Right lung (tissue), 5 donors: ENCODE measurements around the gene ZBTB7C. TPM values are rescaled to one million over a fixed set of nuclear protein-coding genes. Genes with fewer than 3 reads are reported as not detected.

Source experiments
- DNase-seq, 2 donors: peaks; one replicate each; pipeline ENCODE4 v3.0.0-alpha.2; 2013
- polyA plus RNA-seq, 5 donors: library from polyadenylated mRNA; unstranded; fragments of 120-200 nt; gene quantifications; one replicate each; pipeline versions ENCODE4 v1.2.1 to v1.2.3, GENCODE V29; 2013; ENCODE audit warnings: inconsistent platforms in 1 of 5, low replicate concordance in 1 of 5; ENCODE audit not compliant: insufficient read length in 5 of 5, insufficient read depth in 1 of 5

Gene ZBTB7C
- polyA plus RNA-seq, 5 donors, result 1.7 to 3.5 (median 2.2) TPM

GRCh38 chr18:48098538-48098937 lies 310.6 kb downstream of the ZBTB7C start:
- no peak for DNase-seq

- DNase-seq, result no peak
These were observed 311.2 kb downstream of the ZBTB7C start for GRCh38 chr18:48098007-48098406.

- DNase-seq, result no peak
These were observed 313.5 kb downstream of the ZBTB7C start for GRCh38 chr18:48095726-48096125.

- DNase-seq, result no peak
These were observed 316.1 kb downstream of the ZBTB7C start for GRCh38 chr18:48093104-48093503.

- DNase-seq, result no peak
These were observed 317.2 kb downstream of the ZBTB7C start for GRCh38 chr18:48091869-48092497.

GRCh38 chr18:48090702-48091101 lies 318.5 kb downstream of the ZBTB7C start:
- no peak for DNase-seq

- no peak for DNase-seq
These were observed 319.2 kb downstream of the ZBTB7C start for GRCh38 chr18:48090021-48090420.

- DNase-seq, result no peak
These were observed 323.2 kb downstream of the ZBTB7C start for GRCh38 chr18:48085781-48086487.

GRCh38 chr18:48084858-48085257 lies 324.3 kb downstream of the ZBTB7C start:
- DNase-seq, result no peak

GRCh38 chr18:48084041-48084757 lies 325.0 kb downstream of the ZBTB7C start:
- no peak for DNase-seq

GRCh38 chr18:48080546-48080945 lies 328.6 kb downstream of the ZBTB7C start:
- DNase-seq, result no peak

- DNase-seq, result no peak
These were observed 329.3 kb downstream of the ZBTB7C start for GRCh38 chr18:48079885-48080284.

- DNase-seq, result no peak
These were observed 330.7 kb downstream of the ZBTB7C start for GRCh38 chr18:48078448-48078847.

- DNase-seq, result no peak
These were observed 331.9 kb downstream of the ZBTB7C start for GRCh38 chr18:48077291-48077690.

GRCh38 chr18:48076461-48076860 lies 332.7 kb downstream of the ZBTB7C start:
- no peak for DNase-seq

GRCh38 chr18:48075707-48076093 lies 333.5 kb downstream of the ZBTB7C start:
- no peak for DNase-seq

GRCh38 chr18:48074929-48075706 lies 334.1 kb downstream of the ZBTB7C start:
- DNase-seq, result no peak

- no peak for DNase-seq
These were observed 335.8 kb downstream of the ZBTB7C start for GRCh38 chr18:48073211-48073930.

- DNase-seq, result no peak
These were observed 336.6 kb downstream of the ZBTB7C start for GRCh38 chr18:48072428-48073204.

- no peak for DNase-seq
These were observed 340.2 kb downstream of the ZBTB7C start for GRCh38 chr18:48068916-48069445.
